ENCODE data around the gene SUFU.
A peak's percentile ranks its signal among the peaks of the same experiment; 100 is the strongest.
"Not testable (repeated sequence)": the region's sequence is repeated elsewhere in the genome, so short reads cannot be mapped to it uniquely, and the experiment has no call there.

SUFU gene

GRCh38 chr10:102517553-102517952, 13.8 kb downstream of the SUFU start:
- no peak overlapping the region for H3K27ac Mint-ChIP-seq

GRCh38 chr10:102519246-102519825, 15.6 kb downstream of the SUFU start:
- H3K4me3 Mint-ChIP-seq = no peak overlapping the region
- no peak overlapping the region for H3K27ac Mint-ChIP-seq
- peaks cover 8% of the 10 kb centered on the region for H3K4me1 Mint-ChIP-seq (ENCODE audit: low read depth)
- no peaks in the 10 kb centered on the region for H3K9me3 Mint-ChIP-seq (ENCODE audit: low read depth)
- peaks cover 4% of the 10 kb centered on the region for H3K36me3 Mint-ChIP-seq
- H3K27me3 Mint-ChIP-seq = no peaks in the 10 kb centered on the region

More at GRCh38 chr10:102517553-102517952, 13.8 kb downstream of the SUFU start:
- Mint-ChIP-seq H3K4me1 (ENCODE audit: low read depth) (peaks cover 8% of the 10 kb centered on the region), H3K4me3 (no peak overlapping the region), H3K36me3 (peaks cover 4% of the 10 kb centered on the region), H3K27me3 (no peaks in the 10 kb centered on the region), H3K9me3 (ENCODE audit: low read depth) (no peaks in the 10 kb centered on the region)

- H3K27me3 Mint-ChIP-seq = no peaks in the 10 kb centered on the region
- H3K4me1 Mint-ChIP-seq (ENCODE audit: low read depth) = peaks cover 8% of the 10 kb centered on the region
- peak overlapping the region; percentile 34 for H3K27ac Mint-ChIP-seq
Observed at GRCh38 chr10:102522874-102523249, 19.1 kb downstream of the SUFU start.

GRCh38 chr10:102523250-102524029, 19.7 kb downstream of the SUFU start:
- no peaks in the 10 kb centered on the region for H3K27me3 Mint-ChIP-seq
- H3K4me3 Mint-ChIP-seq = no peak overlapping the region
- no peaks in the 10 kb centered on the region for H3K9me3 Mint-ChIP-seq (ENCODE audit: low read depth)
- H3K4me1 Mint-ChIP-seq (ENCODE audit: low read depth) = peaks cover 8% of the 10 kb centered on the region
- peaks cover 7% of the 10 kb centered on the region for H3K36me3 Mint-ChIP-seq
- H3K27ac Mint-ChIP-seq = no peak overlapping the region

More at GRCh38 chr10:102522874-102523249, 19.1 kb downstream of the SUFU start:
- H3K4me3 Mint-ChIP-seq = no peak overlapping the region
- peaks cover 7% of the 10 kb centered on the region for H3K36me3 Mint-ChIP-seq
- H3K9me3 Mint-ChIP-seq (ENCODE audit: low read depth) = no peaks in the 10 kb centered on the region

- Mint-ChIP-seq H3K4me3 (no peak overlapping the region), H3K4me1 (ENCODE audit: low read depth) (peaks cover 8% of the 10 kb centered on the region), H3K36me3 (peaks cover 7% of the 10 kb centered on the region), H3K27me3 (no peaks in the 10 kb centered on the region), H3K27ac (no peak overlapping the region), H3K9me3 (ENCODE audit: low read depth) (no peaks in the 10 kb centered on the region)
Observed at GRCh38 chr10:102524746-102525145, 21.0 kb downstream of the SUFU start.

- H3K36me3 Mint-ChIP-seq = peaks cover 3% of the 10 kb centered on the region
- H3K4me1 Mint-ChIP-seq (ENCODE audit: low read depth) = no peaks in the 10 kb centered on the region
- H3K27ac Mint-ChIP-seq = no peak overlapping the region
- H3K9me3 Mint-ChIP-seq (ENCODE audit: low read depth) = no peaks in the 10 kb centered on the region
- no peaks in the 10 kb centered on the region for H3K27me3 Mint-ChIP-seq
- no peak overlapping the region for H3K4me3 Mint-ChIP-seq
Observed at GRCh38 chr10:102527546-102527945, 23.8 kb downstream of the SUFU start.

- Mint-ChIP-seq H3K4me1 (ENCODE audit: low read depth) (peaks cover 1% of the 10 kb centered on the region), H3K4me3 (no peak overlapping the region), H3K27me3 (no peaks in the 10 kb centered on the region), H3K9me3 (ENCODE audit: low read depth) (no peaks in the 10 kb centered on the region), H3K36me3 (peaks cover 5% of the 10 kb centered on the region), H3K27ac (no peak overlapping the region)
Observed at GRCh38 chr10:102534333-102534732, 30.6 kb downstream of the SUFU start.

- H3K4me3 Mint-ChIP-seq; H3K4me1 Mint-ChIP-seq (ENCODE audit: low read depth); H3K27ac Mint-ChIP-seq; H3K9me3 Mint-ChIP-seq (ENCODE audit: low read depth); H3K36me3 Mint-ChIP-seq; H3K27me3 Mint-ChIP-seq: not testable (repeated sequence)
Observed at GRCh38 chr10:102534966-102535365, 31.2 kb downstream of the SUFU start.

DNA sequence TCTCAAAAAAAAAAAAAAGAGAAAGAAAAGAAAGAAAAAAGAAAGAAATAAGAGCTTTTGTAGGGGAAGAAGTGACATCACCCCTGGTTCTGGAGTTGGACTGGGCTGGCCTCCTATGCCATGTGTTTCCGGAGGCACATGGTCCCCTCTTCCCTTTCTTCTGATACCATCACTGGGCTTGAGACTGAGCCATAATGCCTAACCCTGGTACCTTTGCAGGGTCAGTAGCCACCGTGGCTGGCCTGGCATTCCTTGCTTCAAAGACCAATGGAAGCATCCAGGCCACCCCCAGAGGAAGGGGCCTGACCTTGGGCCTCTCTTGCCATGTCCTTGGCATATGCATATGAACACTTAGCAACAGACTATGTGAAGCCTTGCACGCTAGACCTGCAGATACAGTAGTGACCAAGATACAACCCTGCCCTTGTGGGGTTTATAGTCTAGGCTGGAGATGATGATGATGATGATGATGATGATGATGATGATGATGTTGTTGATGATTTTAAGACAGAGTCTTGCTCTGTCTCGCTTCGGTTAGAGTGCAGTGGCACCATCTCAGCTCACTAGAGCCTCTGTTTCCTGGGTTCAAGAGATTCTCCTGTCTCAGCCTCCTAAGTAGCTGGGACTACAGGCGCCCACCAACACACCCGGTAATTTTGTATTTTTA, 31.8 kb downstream of the SUFU start:
- Mint-ChIP-seq H3K27ac (no peak overlapping the region), H3K9me3 (ENCODE audit: low read depth) (no peaks in the 10 kb centered on the region), H3K4me1 (ENCODE audit: low read depth) (peaks cover 1% of the 10 kb centered on the region), H3K4me3 (no peak overlapping the region), H3K27me3 (no peaks in the 10 kb centered on the region), H3K36me3 (peaks cover 5% of the 10 kb centered on the region)

- H3K27me3 Mint-ChIP-seq = no peaks in the 10 kb centered on the region
- H3K4me3 Mint-ChIP-seq = no peak overlapping the region
- H3K9me3 Mint-ChIP-seq (ENCODE audit: low read depth) = no peaks in the 10 kb centered on the region
- H3K36me3 Mint-ChIP-seq = peaks cover 5% of the 10 kb centered on the region
- no peak overlapping the region for H3K27ac Mint-ChIP-seq
- peaks cover 4% of the 10 kb centered on the region for H3K4me1 Mint-ChIP-seq (ENCODE audit: low read depth)
Observed at GRCh38 chr10:102537367-102537766, 33.6 kb downstream of the SUFU start.

GRCh38 chr10:102537948-102538347, 34.2 kb downstream of the SUFU start:
- Mint-ChIP-seq H3K4me3 (no peak overlapping the region), H3K27ac (no peak overlapping the region), H3K36me3 (peaks cover 2% of the 10 kb centered on the region)

DNA sequence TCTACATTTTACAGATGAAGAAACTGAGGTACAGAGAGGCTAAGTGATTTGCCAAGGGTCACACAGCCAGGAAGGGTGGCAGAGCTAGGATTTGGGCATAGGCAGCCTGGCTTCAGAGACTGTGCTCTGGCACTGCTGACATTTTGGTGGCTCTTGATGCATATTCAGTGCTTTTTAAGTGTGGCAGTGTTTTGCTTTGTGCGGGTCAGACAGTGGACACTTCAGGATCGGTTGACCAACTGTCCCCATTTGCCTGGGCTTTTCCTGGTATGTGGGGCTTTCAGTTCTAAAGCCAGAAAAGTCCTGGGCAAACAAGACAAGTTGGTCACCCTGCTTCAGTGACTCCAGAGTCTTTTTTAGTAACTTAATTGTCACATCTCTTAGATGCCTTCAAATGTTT, 35.0 kb downstream of the SUFU start:
- Mint-ChIP-seq H3K4me1 (ENCODE audit: low read depth) (peaks cover 8% of the 10 kb centered on the region), H3K27ac (no peak overlapping the region), H3K36me3 (peaks cover 2% of the 10 kb centered on the region), H3K27me3 (no peaks in the 10 kb centered on the region), H3K9me3 (ENCODE audit: low read depth) (no peaks in the 10 kb centered on the region), H3K4me3 (no peak overlapping the region)

More at GRCh38 chr10:102537948-102538347, 34.2 kb downstream of the SUFU start:
- Mint-ChIP-seq H3K4me1 (ENCODE audit: low read depth) (peaks cover 6% of the 10 kb centered on the region), H3K9me3 (ENCODE audit: low read depth) (no peaks in the 10 kb centered on the region), H3K27me3 (no peaks in the 10 kb centered on the region)

- H3K9me3 Mint-ChIP-seq (ENCODE audit: low read depth) = no peaks in the 10 kb centered on the region
- H3K27me3 Mint-ChIP-seq = no peaks in the 10 kb centered on the region
- H3K36me3 Mint-ChIP-seq = peaks cover 2% of the 10 kb centered on the region
- no peak overlapping the region for H3K27ac Mint-ChIP-seq
- H3K4me1 Mint-ChIP-seq (ENCODE audit: low read depth) = peaks cover 8% of the 10 kb centered on the region
- H3K4me3 Mint-ChIP-seq = no peak overlapping the region
Observed at GRCh38 chr10:102540023-102540422, 36.3 kb downstream of the SUFU start.

DNA sequence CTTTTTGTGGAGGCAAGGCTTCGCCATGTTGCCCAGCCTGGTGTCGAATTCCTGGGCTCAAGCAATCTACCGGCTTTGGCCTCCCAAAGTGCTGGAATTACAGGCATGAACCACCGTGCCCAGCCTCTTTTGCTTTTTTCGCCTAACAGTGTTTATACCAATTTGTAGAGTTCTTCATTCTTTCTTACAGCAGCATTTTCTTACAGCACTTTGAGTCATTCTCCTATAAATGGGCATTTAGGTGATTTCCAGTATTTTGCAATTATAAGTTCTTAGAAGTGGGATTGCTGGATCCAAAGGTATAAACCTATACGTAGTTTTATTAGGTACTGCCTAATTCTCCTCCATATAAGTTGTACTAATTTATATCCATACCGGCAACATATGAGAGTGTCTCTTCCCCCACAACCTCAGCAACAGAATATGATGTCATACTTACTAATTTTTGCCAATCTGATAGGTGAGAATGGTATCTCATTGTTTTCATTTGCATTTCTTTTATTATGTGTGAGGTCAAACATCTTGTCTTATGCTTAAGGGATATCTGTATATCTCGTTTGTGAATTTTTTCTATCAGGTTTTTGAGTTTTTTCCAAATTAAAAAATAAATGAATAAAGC, 39.1 kb downstream of the SUFU start:
- peaks cover 2% of the 10 kb centered on the region for H3K36me3 Mint-ChIP-seq
- H3K27ac Mint-ChIP-seq = no peak overlapping the region
- no peak overlapping the region for H3K4me3 Mint-ChIP-seq
- no peaks in the 10 kb centered on the region for H3K9me3 Mint-ChIP-seq (ENCODE audit: low read depth)
- no peaks in the 10 kb centered on the region for H3K27me3 Mint-ChIP-seq
- H3K4me1 Mint-ChIP-seq (ENCODE audit: low read depth) = peaks cover 12% of the 10 kb centered on the region

GRCh38 chr10:102545265-102545871, 41.6 kb downstream of the SUFU start:
- H3K27ac Mint-ChIP-seq = no peak overlapping the region
- no peaks in the 10 kb centered on the region for H3K9me3 Mint-ChIP-seq (ENCODE audit: low read depth)
- no peak overlapping the region for H3K4me3 Mint-ChIP-seq
- peaks cover 12% of the 10 kb centered on the region for H3K4me1 Mint-ChIP-seq (ENCODE audit: low read depth)
- H3K27me3 Mint-ChIP-seq = no peaks in the 10 kb centered on the region
- H3K36me3 Mint-ChIP-seq = peaks cover 8% of the 10 kb centered on the region
